ENCODE measurements around the gene ZNF221.
"Not testable (repeated sequence)": the region's sequence is repeated elsewhere in the genome, so short reads cannot be mapped to it uniquely, and the experiment has no call there.

Gene ZNF221

GRCh38 chr19:43950834-43951645 lies at the start of gene ZNF221:
ZNF221 (plus strand) TSS chr19:43951228; CDS start chr19:43962727, 11,499 bp downstream.
- DNase-seq, result peak; percentile 50 to 53

GRCh38 chr19:43901395-43902390 lies 49.3 kb upstream of the ZNF221 start:
- peak; percentile 41 to 58 for DNase-seq

- no peak for DNase-seq
Observed at GRCh38 chr19:43902399-43902798, 48.6 kb upstream of the ZNF221 start.

GRCh38 chr19:43905897-43906296 lies 45.1 kb upstream of the ZNF221 start:
- no peak for DNase-seq

- no peak for DNase-seq
Observed at GRCh38 chr19:43906774-43907173, 44.3 kb upstream of the ZNF221 start.

GRCh38 chr19:43908659-43909058 lies 42.4 kb upstream of the ZNF221 start:
- DNase-seq, result no peak

- DNase-seq, result no peak
Observed at GRCh38 chr19:43910884-43911283, 40.1 kb upstream of the ZNF221 start.

- DNase-seq, result no peak
Observed at GRCh38 chr19:43913383-43913782, 37.6 kb upstream of the ZNF221 start.

GRCh38 chr19:43914051-43914450 lies 37.0 kb upstream of the ZNF221 start:
- no peak for DNase-seq

GRCh38 chr19:43923875-43924274 lies 27.2 kb upstream of the ZNF221 start:
- DNase-seq, result no peak

GRCh38 chr19:43928820-43929219 lies 22.2 kb upstream of the ZNF221 start:
- DNase-seq, result no peak

- DNase-seq, result no peak
Observed at GRCh38 chr19:43934055-43934984, 16.7 kb upstream of the ZNF221 start.

- peak; percentile 81 to 82 for DNase-seq
Observed at GRCh38 chr19:43934985-43935708, 15.9 kb upstream of the ZNF221 start, which contains the start of gene ZNF45. ZNF45 (minus strand) TSS chr19:43935282; CDS start chr19:43922185, 13,097 bp downstream.

GRCh38 chr19:43936188-43936587 lies 14.8 kb upstream of the ZNF221 start:
- DNase-seq, result no peak

- DNase-seq, result no peak
Observed at GRCh38 chr19:43939557-43940260, 11.3 kb upstream of the ZNF221 start.

GRCh38 chr19:43940719-43941118 lies 10.3 kb upstream of the ZNF221 start:
- no peak for DNase-seq

GRCh38 chr19:43941209-43941608 lies 9.8 kb upstream of the ZNF221 start:
- no peak for DNase-seq

- DNase-seq, result not testable (repeated sequence)
Observed at GRCh38 chr19:43947412-43947811, 3.6 kb upstream of the ZNF221 start.

- DNase-seq, result not testable (repeated sequence)
Observed at GRCh38 chr19:43949803-43950202, 1.2 kb upstream of the ZNF221 start.

GRCh38 chr19:43956827-43957226 lies 5.8 kb downstream of the ZNF221 start:
- no peak for DNase-seq

GRCh38 chr19:43957891-43958290 lies 6.9 kb downstream of the ZNF221 start:
- no peak for DNase-seq

All from stimulated activated CD4-positive, alpha-beta T cell treated with anti-CD3 and anti-CD28 coated beads, Interleukin-2, amount 100 ng/mL, for 48 hours (primary cell).